ENCODE measurements around the gene ADAMTS9. TPM values are rescaled to one million over a fixed set of nuclear protein-coding genes. Genes with fewer than 3 reads are reported as not detected.

The ADAMTS9 gene
- total RNA-seq, 1 experiment from 2014 or later: 0.46 TPM

- no peak overlapping the region for H2AK5ac ChIP-seq (ENCODE audit: insufficient read length, low read length)
- H3K56ac ChIP-seq (ENCODE audit: insufficient read length, low read depth, low read length): no peak overlapping the region
- no peak overlapping the region for H2BK20ac ChIP-seq (ENCODE audit: low read depth, low read length, poor library complexity, severe bottlenecking)
- H2BK5ac ChIP-seq (ENCODE audit: insufficient read length, low read length): no peak overlapping the region
- no peak overlapping the region for H3K4ac ChIP-seq (ENCODE audit: low read depth, low read length)
- no peak overlapping the region for H3T11ph ChIP-seq (ENCODE audit: low read length)
- peaks cover 2 to 9% of the 10 kb centered on the region in 2 experiments; a peak in 3 of 4 replicates for H3K4me1 Mint-ChIP-seq
- no peak overlapping the region for H3K4me2 ChIP-seq (ENCODE audit: insufficient read depth, insufficient read length, low read length)
- H4K91ac ChIP-seq (ENCODE audit: insufficient read length, low read depth, low read length): no peak overlapping the region
- no peak for TF ChIP-seq CTCF (conservative IDR thresholded peaks at IDR 0.05)
- no peaks in the 10 kb centered on the region for H4K20me1 ChIP-seq (ENCODE audit: control insufficient read depth, insufficient read depth, insufficient read length)
- H3K27ac Mint-ChIP-seq: no peak overlapping the region
- H3K14ac ChIP-seq (ENCODE audit: insufficient read depth, low read length): no peak overlapping the region
- H3K9ac ChIP-seq (ENCODE audit: extremely low read depth, insufficient read length, low read length): no peak overlapping the region
- H2BK15ac ChIP-seq (ENCODE audit: low read depth, low read length): no peak overlapping the region
- no peaks in the 10 kb centered on the region for H3K27me3 ChIP-seq (ENCODE audit: insufficient read depth, low read length)
- no peak overlapping the region for H3K18ac ChIP-seq (ENCODE audit: insufficient read length, low read depth, low read length)
- no peaks in the 10 kb centered on the region for H3K79me1 ChIP-seq (ENCODE audit: insufficient read depth, low read depth, low read length, poor library complexity, severe bottlenecking)
- no peak for DNase-seq
- no peak overlapping the region for H2BK12ac ChIP-seq (ENCODE audit: insufficient read length, low read depth, low read length)
- H4K8ac ChIP-seq (replicated peaks; ENCODE audit: insufficient read length, low read depth, low read length): no peak overlapping the region
- no peaks in the 10 kb centered on the region for H3K79me2 ChIP-seq (ENCODE audit: insufficient read depth, low read length)
- no peak overlapping the region for H3K4me3 Mint-ChIP-seq
- H3K4me1 ChIP-seq (ENCODE audit: insufficient read depth, low read length): no peaks in the 10 kb centered on the region; the same call in 1 of the 2 replicates
- H3K9me3 Mint-ChIP-seq: no peaks in the 10 kb centered on the region
- H2BK120ac ChIP-seq (ENCODE audit: low read depth, low read length, poor library complexity, severe bottlenecking): no peak overlapping the region
- H3K27me3 Mint-ChIP-seq (ENCODE audit: low read depth): no peaks in the 10 kb centered on the region
- no peaks in the 10 kb centered on the region for H3K36me3 Mint-ChIP-seq (ENCODE audit: insufficient read depth in 1 of 3, low read depth in 3 of 3)
- H2AFZ ChIP-seq (ENCODE audit: low read length): no peak overlapping the region
- no CpG with 5 or more reads among the region's 1 CpG for WGBS (ENCODE audit: extremely low coverage, insufficient read length, low lambda C conversion rate)
- H4K5ac ChIP-seq (ENCODE audit: insufficient read length, low read depth, low read length): no peak overlapping the region
- no peak overlapping the region for H3K23ac ChIP-seq (ENCODE audit: insufficient read length, low read depth, low read length)
- H3K9me3 ChIP-seq (ENCODE audit: control insufficient read depth, low read depth, low read length): no peaks in the 10 kb centered on the region
- H3K23me2 ChIP-seq (ENCODE audit: insufficient read length, low read depth, low read length, poor library complexity, severe bottlenecking): no peaks in the 10 kb centered on the region
- no peak overlapping the region for H3K27ac ChIP-seq (ENCODE audit: insufficient read length, low read depth, low read length)
These were observed 136.1 kb downstream of the ADAMTS9 start for GRCh38 chr3:64551697-64552096.
